ENCODE data around the gene COASY. TPM values are rescaled to one million over a fixed set of nuclear protein-coding genes. Genes with fewer than 3 reads are reported as not detected.

COASY gene
- total and polyA plus RNA-seq, 2 donors from 2014 or later = 71.9 to 145 TPM

GRCh38 chr17:42513686-42514085 lies 48.3 kb upstream of the COASY start:
- H3K27ac ChIP-seq (ENCODE audit: low read depth in 2 of 2, low read length in 2 of 2) = peak overlapping the region; percentile 13 to 95

GRCh38 chr17:42514279-42514678 lies 47.7 kb upstream of the COASY start:
- no peaks in the 10 kb centered on the region for H3K9me3 ChIP-seq (ENCODE audit: control insufficient read depth in 2 of 3, insufficient read depth in 1 of 3, low read length in 3 of 3)
- H3K4me3 ChIP-seq (ENCODE audit: low read length in 3 of 3) = no peak overlapping the region
- H3K4me1 ChIP-seq (ENCODE audit: control insufficient read depth in 2 of 3, insufficient read depth in 2 of 3, low read depth in 1 of 3, low read length in 3 of 3) = peaks cover 9 to 45% (median 36%) of the 10 kb centered on the region in 3 donors
- H3K27me3 ChIP-seq (ENCODE audit: control insufficient read depth, insufficient read depth, low read length) = no peaks in the 10 kb centered on the region
- H3K27ac ChIP-seq (ENCODE audit: low read depth in 2 of 2, low read length in 2 of 2) = peak overlapping the region; percentile 33 to 95
- TF ChIP-seq CTCF (IDR thresholded peaks at IDR 0.05; ENCODE audit: borderline replicate concordance, extremely low read depth, insufficient read depth) = no peak
- no peak overlapping the region for H3K9ac ChIP-seq (ENCODE audit: low read length in 3 of 3)
- intact Hi-C loops (cut with DNase I) = loop anchor here (10.0 kb wide), 1 partner anchor 89 kb away; the partner anchor contains the start of gene CAVIN1
- DNase-seq (no peak), FAIRE-seq (no peak)
- H3K36me3 ChIP-seq (ENCODE audit: control insufficient read depth in 2 of 3, insufficient read depth in 3 of 3, low read length in 3 of 3) = peaks cover 2 to 32% (median 19%) of the 10 kb centered on the region in 3 donors

More at GRCh38 chr17:42513686-42514085, 48.3 kb upstream of the COASY start:
- FAIRE-seq (no peak), DNase-seq (no peak)
- Histone ChIP-seq H3K9me3 (ENCODE audit: control insufficient read depth in 2 of 3, insufficient read depth in 1 of 3, low read length in 3 of 3) (no peaks in the 10 kb centered on the region), H3K4me1 (ENCODE audit: control insufficient read depth in 2 of 3, insufficient read depth in 2 of 3, low read depth in 1 of 3, low read length in 3 of 3) (peaks cover 4 to 39% (median 30%) of the 10 kb centered on the region in 3 donors), H3K36me3 (ENCODE audit: control insufficient read depth in 2 of 3, insufficient read depth in 3 of 3, low read length in 3 of 3) (peaks cover 2 to 38% (median 25%) of the 10 kb centered on the region in 3 donors), H3K4me3 (ENCODE audit: low read length in 3 of 3) (no peak overlapping the region), H3K9ac (ENCODE audit: low read length in 3 of 3) (no peak overlapping the region), H3K27me3 (ENCODE audit: control insufficient read depth, insufficient read depth, low read length) (no peaks in the 10 kb centered on the region)
- intact Hi-C loops (cut with DNase I) = loop anchor here (10.0 kb wide), 1 partner anchor 89 kb away; the partner anchor contains the start of gene CAVIN1
- TF ChIP-seq CTCF (IDR thresholded peaks at IDR 0.05; ENCODE audit: borderline replicate concordance, extremely low read depth, insufficient read depth) = no peak

- Histone ChIP-seq H3K9ac (ENCODE audit: low read length in 3 of 3) (peak overlapping the region in 1 of 3 donors; percentile 13), H3K27me3 (ENCODE audit: control insufficient read depth, insufficient read depth, low read length) (no peaks in the 10 kb centered on the region), H3K4me1 (ENCODE audit: control insufficient read depth in 2 of 3, insufficient read depth in 2 of 3, low read depth in 1 of 3, low read length in 3 of 3) (peaks cover 11 to 51% (median 41%) of the 10 kb centered on the region in 3 donors), H3K9me3 (ENCODE audit: control insufficient read depth in 2 of 3, insufficient read depth in 1 of 3, low read length in 3 of 3) (no peaks in the 10 kb centered on the region), H3K36me3 (ENCODE audit: control insufficient read depth in 2 of 3, insufficient read depth in 3 of 3, low read length in 3 of 3) (peaks cover 2 to 26% (median 15%) of the 10 kb centered on the region in 3 donors), H3K4me3 (ENCODE audit: low read length in 3 of 3) (no peak overlapping the region), H3K27ac (ENCODE audit: low read depth in 2 of 2, low read length in 2 of 2) (peak overlapping the region; percentile 33 to 95)
- intact Hi-C loops (cut with DNase I) = loop anchor here (10.0 kb wide), 1 partner anchor 90 kb away; the partner anchor contains the start of gene CAVIN1
- FAIRE-seq (no peak), DNase-seq (no peak)
- no peak for TF ChIP-seq CTCF (IDR thresholded peaks at IDR 0.05; ENCODE audit: borderline replicate concordance, extremely low read depth, insufficient read depth)
Observed at GRCh38 chr17:42514867-42515266, 47.1 kb upstream of the COASY start.
